GM19463 (cell line): Measurements from ENCODE around the gene SLC5A8.
"Not testable (repeated sequence)": the region's sequence is repeated elsewhere in the genome, so short reads cannot be mapped to it uniquely, and the experiment has no call there.

Experiments used
- ATAC-seq: cut with Tn5 transposase; IDR thresholded peaks from one replicate; pipeline ENCODE4 v1.9.1; 2021; ENCODE audit warnings: mild to moderate bottlenecking, moderate library complexity; ENCODE audit not compliant: unreplicated experiment

SLC5A8 gene

DNA sequence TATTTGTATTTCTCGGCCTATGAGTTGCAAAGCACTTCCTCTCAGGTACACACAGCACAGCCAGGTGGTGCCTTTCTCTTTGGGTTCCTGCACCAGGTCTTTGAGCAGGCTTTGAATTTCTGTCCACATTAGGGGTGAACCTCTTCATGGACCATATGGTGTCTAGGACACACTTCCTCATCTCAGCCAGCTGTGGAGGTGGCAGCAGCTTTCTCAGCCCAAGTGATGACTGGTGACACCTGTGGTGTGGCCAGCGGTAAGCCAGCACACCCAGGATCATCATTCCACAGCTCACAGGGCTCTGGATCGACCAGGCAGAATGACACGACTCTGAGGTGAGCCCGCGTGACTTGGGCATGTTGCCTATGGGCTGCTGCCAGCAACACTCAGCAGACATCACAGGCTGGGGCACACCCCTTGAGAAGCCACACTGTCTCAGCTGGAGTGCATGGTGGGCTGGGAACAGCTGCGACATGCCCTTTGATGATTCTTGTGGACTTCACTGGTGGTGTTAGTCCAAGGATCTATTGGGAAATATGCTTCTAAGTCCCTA is 36.8 kb downstream of the SLC5A8 start:
- no peak for ATAC-seq

GRCh38 chr12:101172316-101172715 is 37.7 kb downstream of the SLC5A8 start:
- no peak for ATAC-seq

- ATAC-seq = no peak
These were observed 42.0 kb downstream of the SLC5A8 start for GRCh38 chr12:101168001-101168400.

GRCh38 chr12:101166866-101167265 is 43.2 kb downstream of the SLC5A8 start:
- ATAC-seq = no peak

DNA sequence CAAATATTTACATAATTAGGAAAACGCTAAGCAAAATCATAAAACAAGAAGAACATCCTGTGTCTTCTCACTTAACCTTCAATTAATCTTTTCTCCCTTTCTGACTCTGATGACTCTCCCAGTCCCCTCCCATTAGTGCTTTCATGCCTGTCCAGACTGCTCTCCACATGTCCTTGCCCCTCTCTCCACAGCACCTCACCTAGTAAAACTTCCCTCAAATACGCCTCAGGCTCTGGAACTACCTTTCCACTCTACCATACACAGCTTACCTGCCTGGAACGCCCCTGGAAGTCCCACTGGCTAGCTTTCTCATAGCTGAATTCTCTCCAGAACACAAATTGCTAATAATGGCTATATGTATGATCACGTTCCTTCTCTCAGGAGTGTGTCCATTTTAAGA is 44.7 kb downstream of the SLC5A8 start:
- ATAC-seq = no peak

GRCh38 chr12:101145777-101146431 is 64.1 kb downstream of the SLC5A8 start:
- not testable (repeated sequence) for ATAC-seq

DNA sequence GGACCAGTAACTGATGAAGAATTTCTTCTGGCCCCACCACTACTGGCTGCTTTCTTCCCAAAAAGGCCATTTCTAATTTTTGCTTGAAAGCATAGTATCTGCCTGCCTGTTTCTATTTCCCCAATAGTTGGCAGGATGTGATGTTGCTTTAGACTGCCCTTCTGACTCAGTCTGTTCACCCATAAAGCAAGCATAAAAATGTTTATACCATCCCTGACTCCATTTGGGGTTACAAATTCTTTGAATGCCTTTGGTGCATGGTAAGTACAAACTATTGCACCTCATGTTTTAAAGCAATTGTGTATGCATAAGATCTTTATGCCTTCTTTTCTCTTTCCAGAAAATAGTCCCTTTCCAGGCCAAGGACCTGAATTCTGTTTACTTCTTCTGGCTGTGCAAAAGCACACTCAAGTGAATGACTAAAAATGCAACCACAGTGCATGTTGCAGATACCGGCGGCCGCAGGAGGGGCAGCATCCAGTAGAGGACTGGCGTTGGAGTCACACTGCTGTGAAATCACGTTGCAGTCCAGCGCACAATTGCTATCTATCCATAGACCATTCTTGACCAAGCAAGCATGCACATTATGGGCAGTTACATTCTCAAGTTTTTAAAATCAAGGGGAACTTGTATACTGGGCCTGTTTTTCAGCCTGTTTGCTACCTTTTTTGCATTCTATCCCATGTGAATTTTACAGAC is 82.4 kb downstream of the SLC5A8 start:
- no peak for ATAC-seq

GRCh38 chr12:101117842-101118241 is 92.2 kb downstream of the SLC5A8 start:
- no peak for ATAC-seq

DNA sequence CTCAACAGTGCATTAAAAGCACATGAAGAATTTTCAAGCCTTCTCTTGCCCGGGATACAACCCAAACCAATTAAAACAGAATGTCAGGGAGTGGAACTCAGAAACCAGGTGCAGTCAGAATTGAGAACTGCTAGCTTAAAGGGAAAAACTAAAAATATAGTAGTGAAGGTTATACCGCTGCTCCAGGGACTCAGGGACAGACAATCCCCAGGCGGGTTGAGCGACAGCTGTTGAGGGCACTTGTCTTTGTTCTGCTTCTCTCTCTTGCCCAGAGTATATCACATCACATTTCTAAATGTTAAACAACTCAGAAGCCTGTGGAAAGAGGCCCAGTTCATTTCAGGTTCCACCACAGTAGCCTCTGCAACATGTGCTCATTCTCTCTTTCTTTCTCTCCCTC is 93.1 kb downstream of the SLC5A8 start:
- no peak for ATAC-seq

DNA sequence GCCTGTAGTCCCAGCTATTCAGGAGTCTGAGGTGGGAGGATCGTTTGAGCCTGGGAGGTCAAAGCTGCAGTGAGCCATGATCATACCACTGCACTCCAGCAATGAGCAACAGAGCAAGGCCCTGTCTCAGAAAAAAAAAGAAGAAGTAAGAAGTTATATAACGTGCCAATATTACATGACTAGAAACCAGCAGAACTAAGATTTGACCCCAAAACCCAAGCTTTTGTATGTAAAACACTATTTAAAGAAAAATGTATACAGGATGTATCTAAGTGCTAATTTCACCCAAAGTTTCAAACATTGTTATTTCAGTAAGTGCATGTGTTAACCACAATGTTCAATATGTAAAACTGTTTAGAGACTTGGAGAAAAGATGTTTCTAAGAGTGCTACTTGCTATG is 94.7 kb downstream of the SLC5A8 start:
- ATAC-seq = no peak

GRCh38 chr12:101111441-101111840 is 98.6 kb downstream of the SLC5A8 start:
- no peak for ATAC-seq

DNA sequence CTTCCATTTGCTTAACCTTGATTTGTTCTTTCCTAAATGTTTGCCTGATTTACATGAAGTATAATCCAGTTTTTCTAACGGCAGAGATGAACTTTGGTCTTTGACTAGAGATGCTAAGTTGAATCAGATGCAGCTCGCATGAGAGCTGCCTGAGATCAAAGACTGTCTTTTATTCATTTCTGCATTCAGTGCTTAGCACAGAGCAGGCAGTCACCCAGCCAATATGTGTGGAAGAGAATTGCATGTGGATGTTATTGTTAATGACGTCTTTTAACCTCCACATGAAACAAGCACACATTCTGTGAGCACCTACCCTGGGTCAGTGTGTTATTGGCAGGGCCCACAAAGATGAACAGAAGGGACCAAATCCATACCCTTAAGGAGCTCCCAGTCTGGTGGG is 99.2 kb downstream of the SLC5A8 start:
- ATAC-seq = no peak

DNA sequence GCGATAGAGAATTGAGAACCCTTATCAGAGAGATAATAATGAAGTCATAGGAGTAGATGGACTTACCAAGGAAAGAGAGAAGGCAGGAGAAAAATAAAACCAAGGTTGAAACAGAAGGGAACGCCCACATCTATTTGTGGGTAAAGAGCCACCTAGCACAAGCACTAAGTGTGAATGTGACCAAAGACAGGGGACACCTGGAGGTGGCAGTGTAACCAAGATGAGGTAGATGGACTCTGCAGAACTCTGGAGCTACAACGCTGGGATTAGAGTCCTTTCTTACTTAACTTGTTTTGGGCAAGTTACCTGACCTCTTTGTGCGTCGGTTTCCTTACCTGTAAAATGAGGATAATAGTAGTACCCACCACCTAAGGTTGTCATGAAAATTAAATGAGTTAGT is 101.9 kb downstream of the SLC5A8 start:
- no peak for ATAC-seq

DNA sequence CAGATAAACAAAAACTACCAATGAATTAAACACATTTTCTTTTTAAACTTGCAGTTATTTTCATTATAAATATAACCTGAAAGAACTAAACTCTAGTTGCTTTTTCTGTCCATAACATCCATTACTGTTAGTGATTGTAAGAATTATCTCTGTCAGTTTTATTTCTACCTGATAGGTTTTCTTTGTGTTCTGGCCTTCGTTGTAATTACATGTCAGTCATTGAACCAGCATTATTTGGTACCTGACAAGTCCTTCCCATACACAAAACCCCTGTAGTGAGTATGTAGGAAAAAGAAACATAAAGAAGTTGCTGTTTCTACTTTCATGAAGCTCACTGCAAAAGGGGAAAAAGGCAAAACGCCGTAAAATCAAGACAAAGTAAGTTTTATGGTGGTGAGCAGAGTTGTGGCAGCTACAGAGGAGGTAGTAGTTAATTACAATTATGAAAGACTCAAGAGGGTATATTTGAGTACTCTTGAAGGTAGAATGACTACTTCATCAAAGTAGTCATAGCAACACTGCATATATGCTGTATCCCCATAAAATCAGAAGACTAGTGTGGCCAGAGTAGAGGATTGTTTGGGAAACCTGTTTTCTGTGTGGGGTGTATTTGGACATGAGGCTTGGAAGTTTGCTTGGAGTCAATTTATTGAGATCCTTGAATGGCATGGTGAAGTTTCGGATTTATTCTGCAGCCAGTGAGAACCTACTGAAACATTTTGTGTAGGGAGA is 102.8 kb downstream of the SLC5A8 start:
- no peak for ATAC-seq
